Ascending aorta (tissue), 2 donors: ENCODE measurements around the gene ZNF429. TPM values are rescaled to one million over a fixed set of nuclear protein-coding genes. Genes with fewer than 3 reads are reported as not detected.
"Not testable (repeated sequence)": the region's sequence is repeated elsewhere in the genome, so short reads cannot be mapped to it uniquely, and the experiment has no call there.

ENCODE experiments used
- DNase-seq, 2 donors: peaks; one replicate each; pipeline ENCODE4 v3.0.0-alpha.2; 2019; ENCODE audit warnings: low spot score in 2 of 2
- H3K27ac ChIP-seq, 2 donors: fragments of 200-600 bp; sonication (generic); one replicate each; pipeline ENCODE4 v1.5.1; 2016 to 2017; ENCODE audit warnings: mild to moderate bottlenecking in 1 of 2
- H3K27me3 ChIP-seq: fragments of 200-600 bp; sonication (generic); one replicate; pipeline ENCODE4 v1.5.1; 2017
- H3K36me3 ChIP-seq, 2 donors: fragments of 200-600 bp; sonication (generic); one replicate each; pipeline ENCODE4 v1.5.1; 2016
- H3K4me1 ChIP-seq, 2 donors: fragments of 200-600 bp; sonication (generic); one replicate each; pipeline ENCODE4 v1.5.1; 2016 to 2017; ENCODE audit warnings: mild to moderate bottlenecking in 1 of 2
- H3K4me3 ChIP-seq, 2 donors: fragments of 200-600 bp; sonication (generic); one replicate each; pipeline ENCODE4 v1.5.1; 2016 to 2017; ENCODE audit warnings: mild to moderate bottlenecking in 1 of 2
- H3K9me3 ChIP-seq, 2 donors: fragments of 200-600 bp; sonication (generic); one replicate each; pipeline ENCODE4 v1.5.1; 2016
- intact Hi-C: fragments of 100-400 bp; cut with DNase I; formaldehyde crosslinking; loops from one replicate; pipeline ENCODE4 v1.15.1; 2023
- total RNA-seq: library from RNA; depleted of rRNA; stranded (reverse); fragments of >200 nt; gene quantifications from one replicate; pipeline ENCODE4 v1.1.0, GENCODE V29; 2016
- TF ChIP-seq, protein P1 (sequence below), 3 experiments: fragments of 200-600 bp in 2 of 3; fragments of 450-650 bp in 1 of 3; sonication (generic) in 2 of 3; IDR thresholded peaks; one replicate each; pipeline ENCODE4 v1.5.1; 2016 to 2019; ENCODE audit warnings: antibody characterized with exemption in 3 of 3, mild to moderate bottlenecking in 1 of 3, moderate library complexity in 1 of 3

The ZNF429 gene
- total RNA-seq, 1 donor from 2014 or later, result 1.9 TPM

DNA sequence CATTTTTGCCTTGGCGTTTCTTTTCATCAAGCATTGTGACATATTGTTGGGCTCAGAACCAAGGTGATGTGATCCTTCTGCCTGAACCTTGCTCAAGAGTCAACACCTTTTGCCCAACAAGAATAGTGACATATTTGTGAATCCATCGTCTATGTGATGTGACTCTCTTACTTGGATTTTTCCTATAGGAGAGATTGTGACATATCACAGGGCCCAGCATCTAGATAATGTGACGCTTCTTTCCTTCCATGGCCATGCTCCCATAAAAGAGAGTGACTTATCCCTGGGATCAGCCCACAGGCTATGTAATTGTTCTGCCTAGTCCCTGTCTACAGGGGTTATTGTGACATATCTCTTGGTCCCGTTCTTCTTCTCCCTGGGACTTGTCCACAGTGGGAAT is 8.5 kb upstream of the ZNF429 start:
- H3K9me3 ChIP-seq, result no peaks in the 10 kb centered on the region
- DNase-seq, result no peak
- intact Hi-C loops, result no loop called here
- no peaks in the 10 kb centered on the region for H3K27me3 ChIP-seq
- no peaks in the 10 kb centered on the region for H3K4me1 ChIP-seq
- no peak overlapping the region for H3K4me3 ChIP-seq
- no peak overlapping the region for H3K27ac ChIP-seq
- TF ChIP-seq, protein P1, sequence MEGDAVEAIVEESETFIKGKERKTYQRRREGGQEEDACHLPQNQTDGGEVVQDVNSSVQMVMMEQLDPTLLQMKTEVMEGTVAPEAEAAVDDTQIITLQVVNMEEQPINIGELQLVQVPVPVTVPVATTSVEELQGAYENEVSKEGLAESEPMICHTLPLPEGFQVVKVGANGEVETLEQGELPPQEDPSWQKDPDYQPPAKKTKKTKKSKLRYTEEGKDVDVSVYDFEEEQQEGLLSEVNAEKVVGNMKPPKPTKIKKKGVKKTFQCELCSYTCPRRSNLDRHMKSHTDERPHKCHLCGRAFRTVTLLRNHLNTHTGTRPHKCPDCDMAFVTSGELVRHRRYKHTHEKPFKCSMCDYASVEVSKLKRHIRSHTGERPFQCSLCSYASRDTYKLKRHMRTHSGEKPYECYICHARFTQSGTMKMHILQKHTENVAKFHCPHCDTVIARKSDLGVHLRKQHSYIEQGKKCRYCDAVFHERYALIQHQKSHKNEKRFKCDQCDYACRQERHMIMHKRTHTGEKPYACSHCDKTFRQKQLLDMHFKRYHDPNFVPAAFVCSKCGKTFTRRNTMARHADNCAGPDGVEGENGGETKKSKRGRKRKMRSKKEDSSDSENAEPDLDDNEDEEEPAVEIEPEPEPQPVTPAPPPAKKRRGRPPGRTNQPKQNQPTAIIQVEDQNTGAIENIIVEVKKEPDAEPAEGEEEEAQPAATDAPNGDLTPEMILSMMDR (IDR thresholded peaks at IDR 0.05), result no peak
- no peaks in the 10 kb centered on the region for H3K36me3 ChIP-seq

DNA sequence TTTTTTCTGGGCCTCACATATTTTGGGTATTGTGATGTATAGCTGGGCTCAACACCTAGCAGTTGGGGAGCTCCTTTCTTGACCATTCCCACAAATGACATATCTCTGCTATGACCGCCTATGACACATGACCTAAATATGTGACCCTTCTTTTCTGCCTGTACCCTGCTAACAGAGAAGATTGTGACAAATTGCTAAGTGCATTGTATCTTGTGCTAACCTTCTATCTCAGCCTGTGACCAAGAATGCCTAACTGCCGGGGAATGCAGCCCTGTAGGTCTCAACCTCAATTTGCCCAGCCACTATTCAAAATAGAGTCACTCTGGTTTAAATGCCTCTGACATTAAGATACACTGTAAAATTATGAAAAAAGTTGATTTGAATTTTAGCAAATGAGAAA is 6.8 kb upstream of the ZNF429 start:
- no peak overlapping the region for H3K27ac ChIP-seq
- intact Hi-C loops, result no loop called here
- TF ChIP-seq, protein P1 (IDR thresholded peaks at IDR 0.05), result no peak
- H3K4me3 ChIP-seq, result no peak overlapping the region
- H3K36me3 ChIP-seq, result no peaks in the 10 kb centered on the region
- H3K9me3 ChIP-seq, result no peaks in the 10 kb centered on the region
- H3K27me3 ChIP-seq, result no peaks in the 10 kb centered on the region
- no peak for DNase-seq
- no peaks in the 10 kb centered on the region for H3K4me1 ChIP-seq

DNA sequence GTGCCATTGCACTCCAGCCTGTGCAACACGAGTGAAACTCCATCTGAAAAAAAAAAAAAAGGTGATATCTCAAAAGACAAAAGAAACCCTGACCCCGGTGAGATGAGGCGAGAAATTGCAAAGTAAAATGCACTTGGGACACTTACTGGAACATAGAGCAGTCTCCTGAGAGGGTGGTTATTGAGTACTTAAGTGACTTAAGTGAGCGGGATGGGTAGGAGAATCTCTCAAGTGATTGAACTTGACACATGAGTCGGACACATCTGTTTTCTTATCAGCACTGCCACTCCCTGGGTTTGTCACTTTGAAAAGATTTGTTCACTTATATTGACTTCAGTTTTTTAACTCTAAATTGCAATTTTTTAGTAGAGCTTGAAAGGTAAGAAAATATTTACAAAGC is 2.8 kb downstream of the ZNF429 start:
- Histone ChIP-seq H3K9me3 (no peaks in the 10 kb centered on the region), H3K36me3 (no peaks in the 10 kb centered on the region), H3K27me3 (no peaks in the 10 kb centered on the region), H3K27ac (peak overlapping the region; percentile 11 to 21), H3K4me3 (no peak overlapping the region), H3K4me1 (peaks cover 0 to 15% of the 10 kb centered on the region in 2 donors)
- intact Hi-C loops, result loop anchor here (5.0 to 10.0 kb wide), 8 partner anchors 111 to 1117 kb away; partner anchors contain the start of genes ZNF100, ZNF430, ZNF431 and ZNF493
- DNase-seq, result no peak
- TF ChIP-seq, protein P1 (IDR thresholded peaks at IDR 0.05), result no peak

DNA sequence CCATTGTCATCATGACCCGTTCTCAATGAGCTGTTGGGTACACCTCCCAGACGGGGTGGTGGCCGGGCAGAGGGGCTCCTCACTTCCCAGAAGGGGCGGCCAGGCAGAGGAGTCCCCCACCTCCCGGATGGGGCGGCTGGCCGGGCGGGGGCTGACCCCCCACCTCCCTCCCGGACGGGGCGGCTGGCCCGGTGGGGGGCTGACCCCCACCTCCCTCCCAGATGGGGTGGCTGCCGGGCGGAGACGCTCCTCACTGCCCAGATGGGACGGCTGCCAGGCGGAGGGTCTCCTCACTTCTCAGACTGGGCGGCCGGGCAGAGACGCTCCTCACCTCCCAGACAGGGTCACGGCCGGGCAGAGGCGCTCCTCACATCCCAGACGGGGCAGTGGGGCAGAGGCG is 5.7 kb downstream of the ZNF429 start:
- H3K27me3 ChIP-seq, H3K9me3 ChIP-seq, H3K4me1 ChIP-seq, H3K27ac ChIP-seq, H3K36me3 ChIP-seq, intact Hi-C loops, H3K4me3 ChIP-seq, DNase-seq: not testable (repeated sequence)

DNA sequence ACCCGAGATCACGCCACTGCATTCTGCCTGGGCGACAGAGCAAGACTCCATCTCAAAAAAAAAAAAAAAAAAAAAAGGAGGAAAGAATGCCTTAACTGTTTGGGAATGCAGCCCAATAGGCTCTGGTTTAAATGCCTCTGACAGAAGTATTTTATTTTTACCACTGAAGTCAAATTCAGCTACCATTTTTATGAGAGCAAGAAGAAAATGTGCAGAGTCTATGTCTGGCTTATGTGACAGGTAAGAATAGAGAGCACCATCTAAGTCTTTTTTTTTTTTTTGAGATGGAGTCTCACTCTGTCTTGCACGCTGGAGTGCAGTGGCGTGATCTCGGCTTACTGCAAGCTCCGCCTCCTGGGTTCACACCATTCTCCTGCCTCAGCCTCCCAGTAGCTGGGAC is 7.2 kb downstream of the ZNF429 start:
- H3K36me3 ChIP-seq, H3K4me1 ChIP-seq, intact Hi-C loops, DNase-seq, H3K4me3 ChIP-seq, H3K27me3 ChIP-seq, H3K27ac ChIP-seq: not testable (repeated sequence)
- peaks cover 0 to 11% of the 10 kb centered on the region in 2 donors for H3K9me3 ChIP-seq

DNA sequence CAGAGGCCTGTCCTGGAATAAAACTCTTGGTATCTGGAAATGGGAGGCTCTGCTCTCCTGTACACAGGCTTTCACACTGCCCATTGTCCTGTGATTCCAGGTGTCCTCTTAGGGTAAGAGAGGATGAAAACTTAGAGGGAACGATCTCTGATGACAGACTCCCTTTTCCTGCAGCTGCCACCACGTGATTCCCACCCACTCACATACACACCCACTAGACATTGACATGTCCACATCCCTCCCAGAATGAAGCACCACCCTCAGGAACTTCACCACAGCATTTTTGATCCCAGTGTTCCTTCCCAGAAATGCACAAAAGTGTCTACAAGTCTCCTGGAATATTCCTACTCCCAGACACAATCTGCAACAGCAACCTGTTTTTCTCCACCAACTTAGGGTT is 8.2 kb downstream of the ZNF429 start:
- TF ChIP-seq, protein P1 (IDR thresholded peaks at IDR 0.05), result no peak
- Histone ChIP-seq H3K27ac (peak overlapping the region in 1 of 2 donors; percentile 40), H3K4me1 (peaks cover 0 to 4% of the 10 kb centered on the region in 2 donors), H3K9me3 (peaks cover 3 to 14% of the 10 kb centered on the region in 2 donors), H3K27me3 (no peaks in the 10 kb centered on the region), H3K4me3 (no peak overlapping the region), H3K36me3 (peaks cover 2% of the 10 kb centered on the region in 2 donors)
- no peak for DNase-seq
- intact Hi-C loops, result no loop called here

DNA sequence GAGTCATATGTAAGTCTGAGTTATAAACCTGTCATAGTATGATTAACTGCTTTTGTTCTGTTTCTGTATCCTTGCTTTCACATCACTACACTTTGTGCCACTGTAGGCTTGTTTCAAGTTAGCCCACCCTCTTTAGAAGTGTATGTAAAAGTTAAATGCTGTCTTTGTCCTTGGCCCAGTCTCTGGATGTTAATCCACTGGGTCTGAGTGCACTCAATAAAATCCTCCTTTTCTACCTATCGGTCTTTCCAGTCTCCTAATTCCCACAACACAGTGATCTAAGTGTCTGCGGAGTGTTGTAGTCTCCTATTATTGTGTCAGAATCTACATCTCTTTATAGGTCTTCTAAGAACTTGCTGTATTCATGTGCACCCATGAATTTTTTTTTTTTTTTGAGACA is 14.1 kb downstream of the ZNF429 start:
- TF ChIP-seq, protein P1 (IDR thresholded peaks at IDR 0.05), result no peak
- DNase-seq, result no peak
- Histone ChIP-seq H3K4me3 (no peak overlapping the region), H3K27ac (no peak overlapping the region), H3K27me3 (no peaks in the 10 kb centered on the region), H3K9me3 (peaks cover 8 to 60% of the 10 kb centered on the region in 2 donors), H3K4me1 (no peaks in the 10 kb centered on the region), H3K36me3 (peaks cover 29 to 46% of the 10 kb centered on the region in 2 donors)
- intact Hi-C loops, result no loop called here
